HK-2 (cell line): Measurements from ENCODE around the gene EPN3.

Source experiments
- DNase-seq: peaks from one replicate; pipeline ENCODE4 v3.0.0-alpha.2; 2018; ENCODE audit not compliant: unreplicated experiment

The EPN3 gene

GRCh38 chr17:50508573-50509460, 23.7 kb upstream of the EPN3 start:
- DNase-seq, result no peak

- no peak for DNase-seq
These were observed 21.5 kb upstream of the EPN3 start for GRCh38 chr17:50511058-50511457.

GRCh38 chr17:50513495-50513894, 19.0 kb upstream of the EPN3 start:
- DNase-seq, result no peak

GRCh38 chr17:50514388-50514787, 18.1 kb upstream of the EPN3 start:
- DNase-seq, result no peak

GRCh38 chr17:50514936-50515702, 17.4 kb upstream of the EPN3 start:
- DNase-seq, result no peak

- no peak for DNase-seq
These were observed 15.5 kb upstream of the EPN3 start for GRCh38 chr17:50517011-50517410.

GRCh38 chr17:50517504-50518383, 14.8 kb upstream of the EPN3 start:
- no peak for DNase-seq

GRCh38 chr17:50518384-50519023, 14.0 kb upstream of the EPN3 start:
- no peak for DNase-seq

- DNase-seq, result no peak
These were observed 13.2 kb upstream of the EPN3 start for GRCh38 chr17:50519141-50519834.

- no peak for DNase-seq
These were observed 12.1 kb upstream of the EPN3 start for GRCh38 chr17:50520483-50520882.

GRCh38 chr17:50521514-50521913, 11.0 kb upstream of the EPN3 start:
- no peak for DNase-seq

GRCh38 chr17:50522766-50523165, 9.8 kb upstream of the EPN3 start:
- no peak for DNase-seq

- no peak for DNase-seq
These were observed 9.3 kb upstream of the EPN3 start for GRCh38 chr17:50523208-50523607.

- DNase-seq, result no peak
These were observed 7.7 kb upstream of the EPN3 start for GRCh38 chr17:50524838-50525237.

- DNase-seq, result no peak
These were observed 5.3 kb upstream of the EPN3 start for GRCh38 chr17:50527155-50527762.

GRCh38 chr17:50527949-50528474, 4.5 kb upstream of the EPN3 start:
- no peak for DNase-seq

GRCh38 chr17:50529849-50530248, 2.7 kb upstream of the EPN3 start:
- no peak for DNase-seq

- DNase-seq, result no peak
These were observed 1.0 kb upstream of the EPN3 start for GRCh38 chr17:50531428-50532025.

- no peak for DNase-seq
These were observed 650 bp downstream of the EPN3 start for GRCh38 chr17:50533185-50533584.

GRCh38 chr17:50533720-50534148, 1.2 kb downstream of the EPN3 start:
- DNase-seq, result peak; percentile 35
